Common myeloid progenitor, CD34-positive (primary cell): Measurements from ENCODE around the gene RANBP3.
"Not testable (repeated sequence)": the region's sequence is repeated elsewhere in the genome, so short reads cannot be mapped to it uniquely, and the experiment has no call there.

ENCODE experiments used
- CTCF ChIA-PET: fragments of 350-600 bp; sonication (Branson Sonifier 250); formaldehyde crosslinking; loops from one replicate; lab custom pipeline; 2021; ENCODE audit warnings: antibody characterized with exemption; lab: Charles Lee
- POLR2A ChIA-PET: fragments of 350-600 bp; sonication (Branson Sonifier 250); formaldehyde crosslinking; loops from one replicate; lab custom pipeline; 2021; ENCODE audit warnings: antibody characterized with exemption; lab: Charles Lee
- DNase-seq, 3 donors: peaks; one replicate each; pipeline versions ENCODE4 v3.0.0 to v3.0.0-alpha.2; 2013
- H3K27ac ChIP-seq, 2 experiments: 1 replicate in 1 of 2; 2 replicates in 1 of 2; pipeline ENCODE4 v1.7.0; 2013; ENCODE audit warnings: inconsistent platforms in 2 of 2, low read length in 2 of 2, mild to moderate bottlenecking in 2 of 2, low read depth in 1 of 2, moderate library complexity in 1 of 2; ENCODE audit not compliant: severe bottlenecking in 2 of 2, insufficient read depth in 1 of 2, poor library complexity in 1 of 2
- H3K27me3 ChIP-seq, 5 experiments: replicated peaks in 2 of 5; 1 replicate in 3 of 5; 2 replicates in 2 of 5; pipeline versions ENCODE4 v1.6.1 to v1.7.0; 2013; ENCODE audit warnings: low read length in 4 of 5, mild to moderate bottlenecking in 2 of 5, moderate library complexity in 2 of 5, inconsistent platforms in 1 of 5; ENCODE audit not compliant: insufficient read depth in 5 of 5, control insufficient read depth in 4 of 5
- H3K36me3 ChIP-seq, 4 experiments: 1 replicate in 2 of 4; 2 replicates in 2 of 4; pipeline versions ENCODE4 v1.6.1 to v1.7.0; 2013; ENCODE audit warnings: low read length in 3 of 4, control low read depth in 1 of 4, mild to moderate bottlenecking in 1 of 4; ENCODE audit not compliant: control insufficient read depth in 4 of 4, insufficient read depth in 4 of 4
- H3K4me1 ChIP-seq, 4 experiments: 1 replicate in 3 of 4; 2 replicates in 1 of 4; pipeline versions ENCODE4 v1.6.1 to v1.7.1; 2013; ENCODE audit warnings: low read length in 3 of 4, mild to moderate bottlenecking in 3 of 4, control low read depth in 1 of 4, inconsistent platforms in 1 of 4, moderate library complexity in 1 of 4; ENCODE audit not compliant: control insufficient read depth in 4 of 4, insufficient read depth in 4 of 4; ENCODE audit errors: control extremely low read depth in 1 of 4
- H3K4me3 ChIP-seq, 7 experiments: 1 replicate in 4 of 7; 2 replicates in 3 of 7; pipeline versions ENCODE4 v1.5.1 to v1.7.0; 2013; ENCODE audit warnings: mild to moderate bottlenecking in 7 of 7, low read length in 6 of 7, moderate library complexity in 6 of 7, inconsistent platforms in 2 of 7, low read depth in 2 of 7, control low read depth in 1 of 7; ENCODE audit not compliant: insufficient read depth in 4 of 7, control insufficient read depth in 1 of 7; ENCODE audit errors: extremely low read depth in 1 of 7
- H3K9me3 ChIP-seq, 5 experiments: 1 replicate in 4 of 5; 2 replicates in 1 of 5; pipeline versions ENCODE4 v1.6.1 to v1.7.1; 2013; ENCODE audit warnings: low read length in 4 of 5, mild to moderate bottlenecking in 2 of 5, inconsistent platforms in 1 of 5, low read depth in 1 of 5, moderate library complexity in 1 of 5; ENCODE audit not compliant: control insufficient read depth in 4 of 5, insufficient read depth in 2 of 5; ENCODE audit errors: control extremely low read depth in 1 of 5
- WGBS: methylation state at CpG from one replicate; pipeline ENCODE4 v1.1.5; 2013; ENCODE audit not compliant: insufficient coverage; 5-methylcytosine and 5-hydroxymethylcytosine counted together

The RANBP3 gene

GRCh38 chr19:5889288-5889971 is 88.5 kb downstream of the RANBP3 start:
- no peak for DNase-seq
- Histone ChIP-seq H3K27ac (no peak overlapping the region), H3K9me3 (no peaks in the 10 kb centered on the region), H3K36me3 (no peaks in the 10 kb centered on the region), H3K27me3 (peaks cover 0 to 33% (median 4%) of the 10 kb centered on the region in 5 experiments), H3K4me1 (peaks cover 0 to 18% (median 8%) of the 10 kb centered on the region in 4 experiments), H3K4me3 (no peak overlapping the region)
- CTCF ChIA-PET, result interaction anchor here (1.1 to 1.4 kb wide), 2 partner anchors 79 to 85 kb away, joined by 3 to 4 read pairs; no protein-coding TSS in a partner anchor
- WGBS, result 70% methylated on average over 10 of the region's 17 CpGs
- POLR2A ChIA-PET, result interaction anchor here (0.5 kb wide), 1 partner anchor 65 kb away, joined by 3 read pairs; no protein-coding TSS in a partner anchor

DNA sequence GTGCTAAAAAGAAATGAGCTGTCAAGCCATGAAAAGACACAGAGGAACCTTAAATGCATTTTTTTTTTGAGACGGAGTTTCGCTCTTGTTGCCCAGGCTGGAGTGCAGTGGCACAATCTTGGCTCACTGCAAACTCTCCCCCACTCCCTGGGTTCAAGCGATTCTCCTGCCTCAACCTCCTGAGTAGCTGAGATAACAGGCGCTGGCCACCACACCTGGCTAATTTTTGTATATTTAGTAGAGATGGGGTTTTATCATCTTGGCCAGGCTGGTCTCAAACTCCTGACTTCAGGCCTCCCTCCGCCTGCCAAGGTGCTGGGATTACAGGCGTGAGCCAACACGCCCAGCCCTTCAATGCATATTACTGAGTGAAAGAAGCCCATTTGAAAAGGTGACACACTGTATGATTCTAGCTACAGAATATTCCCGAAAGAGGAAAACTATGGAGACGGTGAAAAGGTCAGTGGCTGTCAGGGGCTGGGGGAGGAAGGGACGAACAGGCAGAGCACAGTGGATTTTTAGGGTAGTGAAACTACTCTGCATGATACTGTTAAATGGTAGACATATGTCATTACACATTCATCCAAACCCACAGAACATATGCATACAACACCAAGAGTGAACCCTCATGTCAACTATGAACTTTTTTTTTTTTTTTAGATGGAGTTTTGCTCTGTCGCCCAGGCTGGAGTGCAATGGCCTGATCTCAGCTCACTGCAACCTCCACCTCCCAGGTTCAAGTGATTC is 93.7 kb downstream of the RANBP3 start:
- H3K27me3 ChIP-seq, result peaks cover 2 to 15% (median 7%) of the 10 kb centered on the region in 5 experiments
- H3K9me3 ChIP-seq, POLR2A ChIA-PET, DNase-seq, H3K27ac ChIP-seq, H3K36me3 ChIP-seq, H3K4me1 ChIP-seq, H3K4me3 ChIP-seq: not testable (repeated sequence)
- CTCF ChIA-PET, result interaction anchor here (1.9 kb wide), 1 partner anchor 80 kb away, joined by 5 read pairs; no protein-coding TSS in a partner anchor
- WGBS, result 82% methylated on average over 7 of the region's 11 CpGs

GRCh38 chr19:5883157-5883873 is 94.6 kb downstream of the RANBP3 start:
- H3K27ac ChIP-seq, POLR2A ChIA-PET, H3K4me3 ChIP-seq, H3K36me3 ChIP-seq, DNase-seq, H3K9me3 ChIP-seq, H3K4me1 ChIP-seq: not testable (repeated sequence)
- CTCF ChIA-PET, result interaction anchor here (1.9 kb wide), 1 partner anchor 79 kb away, joined by 5 read pairs; no protein-coding TSS in a partner anchor
- WGBS, result 78% methylated on average over 6 of the region's 13 CpGs
- H3K27me3 ChIP-seq, result peaks cover 2 to 19% (median 7%) of the 10 kb centered on the region in 5 experiments

- Histone ChIP-seq H3K4me3 (no peak overlapping the region), H3K9me3 (no peaks in the 10 kb centered on the region), H3K27ac (no peak overlapping the region), H3K4me1 (peaks cover 0 to 2% (median 0%) of the 10 kb centered on the region in 4 experiments), H3K27me3 (peaks cover 2 to 22% (median 7%) of the 10 kb centered on the region in 5 experiments), H3K36me3 (no peaks in the 10 kb centered on the region)
- DNase-seq, result no peak
- 77% methylated on average over 3 of the region's 9 CpGs for WGBS
- ChIA-PET POLR2A (no interaction called here), CTCF (interaction anchor here (1.5 kb wide), 1 partner anchor 78 kb away, joined by 5 read pairs; no protein-coding TSS in a partner anchor)
Measured at GRCh38 chr19:5882421-5882968, 95.4 kb downstream of the RANBP3 start.

- no peaks in the 10 kb centered on the region for H3K9me3 ChIP-seq
- ChIA-PET CTCF (interaction anchor here (1.5 kb wide), 1 partner anchor 77 kb away, joined by 5 read pairs; no protein-coding TSS in a partner anchor), POLR2A (interaction anchor here (1.1 kb wide), 1 partner anchor 53 kb away, joined by 3 read pairs; no protein-coding TSS in a partner anchor)
- H3K36me3 ChIP-seq, result no peaks in the 10 kb centered on the region
- H3K27me3 ChIP-seq, result peaks cover 2 to 22% (median 7%) of the 10 kb centered on the region in 5 experiments
- no peak for DNase-seq
- 77% methylated on average over 7 of the region's 19 CpGs for WGBS
- no peak overlapping the region for H3K4me3 ChIP-seq
- no peak overlapping the region for H3K27ac ChIP-seq
- peaks cover 0 to 2% (median 0%) of the 10 kb centered on the region in 4 experiments for H3K4me1 ChIP-seq
Measured at GRCh38 chr19:5881543-5882299, 96.2 kb downstream of the RANBP3 start.

- H3K36me3 ChIP-seq, result no peaks in the 10 kb centered on the region
- no peak overlapping the region for H3K27ac ChIP-seq
- H3K9me3 ChIP-seq, result no peaks in the 10 kb centered on the region
- H3K4me3 ChIP-seq, result no peak overlapping the region
- DNase-seq, result no peak
- WGBS, result 25% methylated on average over 13 of the region's 15 CpGs
- peaks cover 2 to 22% (median 7%) of the 10 kb centered on the region in 5 experiments for H3K27me3 ChIP-seq
- H3K4me1 ChIP-seq, result peaks cover 0 to 2% (median 0%) of the 10 kb centered on the region in 4 experiments
- ChIA-PET POLR2A (interaction anchor here (1.1 kb wide), 1 partner anchor 52 kb away, joined by 3 read pairs; no protein-coding TSS in a partner anchor), CTCF (no interaction called here)
Measured at GRCh38 chr19:5880604-5881078, 97.3 kb downstream of the RANBP3 start.
